ENCODE results near the gene TTC22.

Gene TTC22

GRCh38 chr1:54806931-54807611 lies 5.9 kb upstream of the TTC22 start:
- DNase-seq = no peak

GRCh38 chr1:54805981-54806381 lies 4.9 kb upstream of the TTC22 start:
- no peak for DNase-seq

GRCh38 chr1:54805466-54805865 lies 4.3 kb upstream of the TTC22 start:
- DNase-seq = no peak

GRCh38 chr1:54804471-54805132 lies 3.5 kb upstream of the TTC22 start:
- DNase-seq = no peak

- no peak for DNase-seq
Observed at GRCh38 chr1:54803761-54804470, 2.8 kb upstream of the TTC22 start.

GRCh38 chr1:54800041-54800898 lies 853 bp downstream of the TTC22 start:
- no peak for DNase-seq

GRCh38 chr1:54798769-54799641 lies 2.1 kb downstream of the TTC22 start:
- DNase-seq = no peak

- DNase-seq = no peak
Observed at GRCh38 chr1:54798206-54798605, 2.9 kb downstream of the TTC22 start.

- DNase-seq = no peak
Observed at GRCh38 chr1:54796902-54797301, 4.2 kb downstream of the TTC22 start.

- DNase-seq = no peak
Observed at GRCh38 chr1:54795841-54796468, 5.2 kb downstream of the TTC22 start.

GRCh38 chr1:54795356-54795665 lies 5.8 kb downstream of the TTC22 start:
- DNase-seq = no peak

GRCh38 chr1:54794451-54795355 lies 6.4 kb downstream of the TTC22 start:
- no peak for DNase-seq

GRCh38 chr1:54792686-54793282 lies 8.3 kb downstream of the TTC22 start:
- no peak for DNase-seq

GRCh38 chr1:54791880-54792522 lies 9.1 kb downstream of the TTC22 start:
- peak; percentile 15 for DNase-seq

GRCh38 chr1:54788459-54788858 lies 12.7 kb downstream of the TTC22 start:
- DNase-seq = no peak

- DNase-seq = no peak
Observed at GRCh38 chr1:54787604-54788003, 13.5 kb downstream of the TTC22 start.

- no peak for DNase-seq
Observed at GRCh38 chr1:54786778-54787177, 14.3 kb downstream of the TTC22 start.

GRCh38 chr1:54784066-54784465 lies 17.1 kb downstream of the TTC22 start:
- DNase-seq = no peak

- no peak for DNase-seq
Observed at GRCh38 chr1:54782588-54782987, 18.5 kb downstream of the TTC22 start.

- DNase-seq = no peak
Observed at GRCh38 chr1:54782156-54782555, 19.0 kb downstream of the TTC22 start.

Data from SHP77 treated with DMSO at 0.1 percent for 48 hours (cell line).